Daoy (cell line): ENCODE data around the gene HTR3B. TPM values are rescaled to one million over a fixed set of nuclear protein-coding genes. Genes with fewer than 3 reads are reported as not detected.
"Not testable (repeated sequence)": the region's sequence is repeated elsewhere in the genome, so short reads cannot be mapped to it uniquely, and the experiment has no call there.

ENCODE experiments used
- DNase-seq: peaks from one replicate; pipeline ENCODE4 v3.0.0-alpha.2; 2015; ENCODE audit warnings: low read depth
- total RNA-seq: library from RNA; depleted of rRNA; stranded (reverse); fragments of >200 nt; shearing (Covaris generic); gene quantifications from 2 replicates; pipeline ENCODE4 v1.2.3, GENCODE V29; 2014; rRNA removed

HTR3B gene, protein sequence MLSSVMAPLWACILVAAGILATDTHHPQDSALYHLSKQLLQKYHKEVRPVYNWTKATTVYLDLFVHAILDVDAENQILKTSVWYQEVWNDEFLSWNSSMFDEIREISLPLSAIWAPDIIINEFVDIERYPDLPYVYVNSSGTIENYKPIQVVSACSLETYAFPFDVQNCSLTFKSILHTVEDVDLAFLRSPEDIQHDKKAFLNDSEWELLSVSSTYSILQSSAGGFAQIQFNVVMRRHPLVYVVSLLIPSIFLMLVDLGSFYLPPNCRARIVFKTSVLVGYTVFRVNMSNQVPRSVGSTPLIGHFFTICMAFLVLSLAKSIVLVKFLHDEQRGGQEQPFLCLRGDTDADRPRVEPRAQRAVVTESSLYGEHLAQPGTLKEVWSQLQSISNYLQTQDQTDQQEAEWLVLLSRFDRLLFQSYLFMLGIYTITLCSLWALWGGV
- total RNA-seq, result not detected in 2 replicates

DNA sequence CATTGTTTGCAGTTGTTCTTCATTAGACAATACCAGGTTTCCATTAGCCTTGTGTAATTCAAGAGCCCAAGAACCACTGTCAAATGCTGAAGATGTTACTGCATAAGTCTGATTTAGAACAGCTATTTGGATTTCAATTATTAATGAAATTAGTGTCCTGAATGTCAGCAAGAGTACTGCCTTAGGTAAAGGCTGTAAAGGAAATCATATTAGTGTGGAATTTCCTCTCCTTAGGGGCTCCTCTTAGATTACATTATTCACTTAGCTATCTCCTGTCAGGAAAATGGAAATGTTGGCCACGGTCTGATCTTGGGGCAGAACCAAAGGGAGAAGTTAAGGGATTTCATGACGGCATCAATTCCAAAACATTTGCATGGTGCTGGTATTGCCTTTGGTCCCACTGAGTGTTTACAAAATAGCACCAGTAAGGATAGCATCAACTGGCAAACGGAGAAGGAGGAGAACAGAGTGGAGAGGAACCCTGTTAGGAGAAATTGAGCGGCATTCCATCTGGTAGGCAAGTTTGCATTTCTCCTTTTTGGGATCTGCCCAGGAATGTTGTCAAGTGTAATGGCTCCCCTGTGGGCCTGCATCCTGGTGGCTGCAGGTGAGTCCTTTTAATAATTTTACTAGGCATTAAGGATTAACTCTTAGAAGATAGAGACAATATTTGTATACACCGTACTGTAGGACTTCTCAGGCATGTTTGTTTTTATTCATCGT lies at the start of gene HTR3B:
Gene HTR3B (plus strand): TSS at position 418 of the 723 bp plus-strand sequence. CDS start 138 bp downstream, at position 556.
- DNase-seq, result no peak

DNA sequence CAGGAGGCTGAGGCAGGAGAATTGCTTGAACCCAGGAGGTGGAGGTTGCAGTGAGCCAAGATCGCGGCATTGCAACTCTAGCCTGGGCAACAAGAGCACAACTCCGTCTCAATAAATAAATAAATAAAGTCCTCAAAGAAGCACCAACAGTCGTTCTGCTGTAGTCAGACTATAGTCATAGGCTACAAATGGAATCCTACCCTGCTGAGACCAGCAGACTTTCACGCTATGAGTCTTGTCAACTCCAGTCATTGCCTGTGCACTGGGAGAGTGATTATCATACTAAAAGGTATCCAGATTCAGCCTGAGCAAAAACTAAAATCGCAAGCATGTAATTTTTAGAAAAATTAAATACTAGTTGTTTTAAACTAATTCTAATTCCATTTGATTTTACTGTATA lies 48.8 kb upstream of the HTR3B start:
- DNase-seq, result no peak

DNA sequence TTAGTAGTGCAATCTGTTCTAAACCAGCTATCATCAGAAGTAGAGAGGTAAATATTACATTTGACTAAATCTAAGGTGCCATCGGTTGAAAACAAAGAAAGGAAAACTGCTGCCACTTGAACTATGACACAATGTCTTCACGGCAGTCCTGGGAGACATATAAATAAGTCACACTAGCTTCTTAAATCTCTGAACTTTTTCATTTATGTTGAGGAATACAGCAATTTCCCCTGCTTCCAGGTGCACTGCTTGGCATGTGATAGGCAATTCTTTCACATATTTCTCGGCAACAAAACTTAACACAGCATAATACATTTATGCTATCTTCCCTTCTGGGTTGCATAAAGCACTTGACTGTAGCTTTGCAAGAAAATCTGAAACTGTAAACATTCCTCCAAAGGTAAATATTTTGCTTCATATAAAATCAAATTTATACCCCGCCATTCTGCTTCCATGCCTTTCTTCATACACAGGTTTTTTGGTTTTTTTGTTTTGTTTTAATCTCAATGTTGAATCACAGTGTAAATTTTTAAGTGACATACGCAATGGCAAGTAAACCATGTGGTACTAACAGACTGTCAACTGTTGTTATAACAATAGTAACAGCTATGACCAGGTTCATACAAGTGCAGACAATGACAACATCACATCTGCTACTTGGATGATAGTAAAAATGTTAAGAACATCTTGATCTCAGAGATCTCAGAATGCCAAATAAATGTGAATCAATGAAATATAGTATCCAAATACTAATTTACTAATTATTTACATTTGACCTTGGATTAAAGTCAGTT lies 47.4 kb upstream of the HTR3B start:
- no peak for DNase-seq

DNA sequence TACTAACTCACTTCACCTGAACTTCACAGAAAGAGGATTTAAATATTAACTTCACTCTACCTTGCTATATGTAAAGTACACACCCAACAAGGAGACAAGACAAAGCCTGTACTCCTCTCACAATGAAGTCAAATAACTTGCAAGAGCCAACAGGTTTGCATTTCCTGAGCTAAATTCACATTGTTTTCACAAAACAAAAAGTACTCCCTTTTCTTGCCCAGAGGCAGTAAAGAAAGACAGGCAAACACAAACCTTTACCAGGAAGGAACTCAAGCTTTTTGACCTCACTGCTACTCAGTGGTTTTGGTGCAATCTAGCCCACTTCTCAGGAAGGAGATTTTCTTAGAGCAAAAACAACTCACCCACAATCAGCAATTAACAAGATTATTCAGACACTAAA lies 44.9 kb upstream of the HTR3B start:
- DNase-seq, result no peak

DNA sequence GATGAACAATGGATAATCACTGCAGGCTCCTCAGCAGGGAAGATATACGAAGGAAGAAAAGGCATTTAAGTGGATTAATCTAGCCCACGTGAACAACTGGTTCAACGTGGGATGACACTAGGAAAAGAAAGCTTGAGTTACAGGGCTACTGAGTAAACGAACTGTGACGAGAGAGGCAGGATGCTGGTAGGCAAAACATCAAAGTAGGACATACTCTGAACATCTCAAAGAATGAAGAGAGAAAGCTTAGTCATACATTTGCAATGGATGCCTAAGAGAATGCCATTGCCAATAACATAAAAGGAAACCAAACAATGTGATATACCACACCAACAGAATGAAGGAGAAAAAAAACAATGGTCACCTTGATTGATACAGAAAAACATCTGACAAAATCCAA lies 42.2 kb upstream of the HTR3B start:
- DNase-seq, result peak; percentile 4

DNA sequence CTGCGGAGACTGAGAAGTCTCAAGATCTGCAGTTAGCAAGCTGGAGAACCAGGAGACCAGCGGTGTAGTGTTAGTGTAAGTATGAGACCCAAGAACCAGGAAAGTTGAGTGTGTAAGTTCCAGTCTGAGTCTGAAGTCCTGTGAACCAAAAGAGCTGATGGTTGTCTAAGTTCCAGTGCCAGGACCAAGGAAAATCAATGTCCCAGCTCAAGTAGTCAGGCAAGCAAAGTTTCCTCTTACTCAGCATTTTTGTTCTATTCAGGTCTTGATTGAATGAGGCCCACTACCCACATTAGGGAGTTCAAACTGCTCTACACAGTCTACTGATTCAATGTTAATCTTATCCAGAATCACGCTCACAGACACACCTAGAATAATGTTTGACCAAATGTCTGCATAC lies 40.2 kb upstream of the HTR3B start:
- no peak for DNase-seq

DNA sequence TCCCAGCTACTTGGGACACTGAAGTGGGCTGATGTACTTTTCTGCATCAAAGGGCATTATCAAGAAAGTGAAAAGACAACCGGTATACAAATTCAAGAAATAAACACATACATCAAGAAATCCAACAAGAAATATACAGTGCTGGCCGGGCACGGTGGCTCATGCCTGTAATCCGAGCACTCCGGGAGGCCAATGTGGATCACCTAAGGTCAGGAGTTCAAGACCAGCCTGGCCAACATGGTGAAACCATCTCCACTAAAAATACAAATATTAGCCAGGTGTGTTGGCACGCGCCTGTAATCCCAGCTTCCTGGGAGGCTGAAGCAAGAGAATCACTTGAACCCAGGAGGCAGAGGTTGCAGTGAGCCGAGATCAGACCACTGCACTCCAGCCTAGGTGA lies 38.7 kb upstream of the HTR3B start:
- no peak for DNase-seq

DNA sequence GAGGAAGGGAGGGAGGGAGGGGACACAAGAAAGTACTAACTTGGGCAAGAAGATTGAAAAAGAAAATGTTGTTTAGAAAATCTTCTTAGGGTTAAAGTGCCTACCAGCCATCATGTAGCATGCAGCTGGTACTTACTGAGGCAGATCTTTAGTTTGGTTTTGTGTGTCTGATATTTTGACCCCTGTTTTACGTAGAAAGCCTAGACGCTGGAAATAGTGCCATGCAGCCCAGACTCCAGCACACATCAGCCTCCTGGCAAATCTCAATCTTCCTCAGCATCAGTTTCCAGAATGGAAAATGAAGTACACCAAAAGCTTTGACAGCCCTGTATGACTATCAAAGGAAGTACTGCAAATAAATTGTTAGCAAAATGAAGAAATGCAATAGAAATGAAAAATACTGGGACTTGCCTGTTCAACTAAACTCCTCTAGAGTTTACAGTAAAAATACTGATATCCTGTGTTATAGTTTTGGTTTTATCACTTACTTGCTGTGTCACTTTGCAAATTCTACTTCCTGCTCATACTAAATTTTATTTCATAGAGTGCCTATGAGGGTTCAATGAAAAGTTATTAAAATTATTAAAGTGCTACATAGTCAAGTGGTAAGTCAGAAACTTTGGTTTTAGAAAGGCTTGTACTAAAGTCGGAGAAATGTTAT lies 36.6 kb upstream of the HTR3B start:
- DNase-seq, result no peak

DNA sequence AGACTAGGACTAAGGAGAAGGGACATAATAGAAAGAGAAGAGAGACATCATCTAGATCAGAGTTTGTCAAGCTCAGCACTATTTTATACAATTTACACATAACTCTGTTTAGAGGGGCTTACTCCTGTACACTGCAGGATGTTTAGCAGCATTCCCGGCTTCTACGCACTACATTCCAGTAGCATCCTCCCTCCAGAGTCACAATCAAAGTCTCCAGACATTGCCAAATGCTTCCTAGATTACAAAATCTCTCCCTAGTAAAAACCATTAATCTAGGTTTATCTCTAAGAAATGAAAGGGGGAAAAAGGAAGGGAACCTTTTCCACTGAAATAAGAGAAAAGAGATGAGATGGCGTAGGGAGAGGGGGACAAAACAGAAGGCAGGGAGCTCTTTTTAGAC lies 33.3 kb upstream of the HTR3B start:
- DNase-seq, result no peak

DNA sequence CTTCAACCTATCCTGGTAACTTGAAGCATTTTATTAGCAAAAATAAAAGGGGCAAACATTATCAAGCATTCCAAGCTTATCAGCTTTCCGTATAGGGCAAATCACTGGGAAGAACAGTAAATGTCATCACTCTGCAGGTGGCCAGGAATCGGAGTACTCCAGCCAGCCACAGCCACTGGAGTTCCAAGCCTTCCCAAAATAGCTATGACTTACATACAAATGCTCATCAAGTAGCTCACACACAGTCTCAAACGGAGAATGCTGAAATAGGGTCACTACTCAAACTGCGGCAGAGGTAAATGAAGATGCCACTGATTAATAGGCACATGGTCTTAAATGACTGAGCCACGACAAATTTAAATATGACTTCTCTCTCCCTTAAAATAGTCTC lies 31.4 kb upstream of the HTR3B start:
- DNase-seq, result peak; percentile 5

DNA sequence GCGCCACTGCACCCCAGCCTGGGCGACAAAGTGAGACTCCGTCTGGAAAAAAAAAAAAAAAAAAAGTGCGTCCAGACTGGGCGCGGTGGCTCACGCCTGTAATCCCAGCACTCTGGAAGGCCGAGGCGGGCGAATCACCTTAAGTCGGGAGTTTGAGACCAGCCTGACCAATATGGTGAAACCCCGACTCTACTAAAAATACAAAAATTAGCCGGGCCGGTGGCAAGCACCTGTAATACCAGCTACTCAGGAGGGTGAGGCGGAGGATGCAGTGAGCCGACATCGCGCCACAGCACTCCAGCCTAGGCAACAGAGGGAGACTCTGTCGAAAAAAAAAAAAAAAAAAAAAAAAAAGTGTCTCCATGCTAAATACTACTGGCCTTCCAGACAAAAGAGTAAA lies 30.5 kb upstream of the HTR3B start:
- DNase-seq, result no peak

DNA sequence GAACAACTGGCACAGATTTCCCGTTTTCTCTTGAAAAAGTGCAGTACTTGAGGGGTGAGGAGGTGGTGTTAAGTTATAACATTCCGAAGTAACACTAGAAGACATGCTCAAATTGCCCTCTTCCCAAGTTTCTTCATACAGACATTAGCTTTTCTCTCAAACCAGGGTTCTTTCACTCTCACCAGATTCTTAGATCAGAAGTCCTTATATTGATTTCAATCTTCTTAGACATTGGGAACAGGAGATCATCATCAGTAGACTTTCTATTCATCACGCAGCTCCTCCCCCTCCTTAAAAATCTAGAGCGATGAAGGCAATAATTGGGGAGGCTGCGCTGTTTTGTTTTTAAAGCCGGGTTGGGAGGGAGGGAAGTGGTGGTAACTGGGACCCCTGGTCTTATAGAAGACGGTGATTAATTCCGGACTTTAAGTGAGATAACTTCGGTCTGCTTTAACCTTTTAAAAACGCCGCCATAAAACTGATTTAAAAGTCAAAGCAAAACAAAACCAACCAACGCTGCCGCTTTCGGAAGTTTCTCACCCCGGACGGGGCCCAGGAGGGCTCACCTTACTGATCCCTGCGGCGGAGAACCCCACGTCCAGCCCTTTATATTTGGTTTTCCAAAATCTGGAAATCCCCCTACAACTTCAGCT lies 29.9 kb upstream of the HTR3B start:
- no peak for DNase-seq

DNA sequence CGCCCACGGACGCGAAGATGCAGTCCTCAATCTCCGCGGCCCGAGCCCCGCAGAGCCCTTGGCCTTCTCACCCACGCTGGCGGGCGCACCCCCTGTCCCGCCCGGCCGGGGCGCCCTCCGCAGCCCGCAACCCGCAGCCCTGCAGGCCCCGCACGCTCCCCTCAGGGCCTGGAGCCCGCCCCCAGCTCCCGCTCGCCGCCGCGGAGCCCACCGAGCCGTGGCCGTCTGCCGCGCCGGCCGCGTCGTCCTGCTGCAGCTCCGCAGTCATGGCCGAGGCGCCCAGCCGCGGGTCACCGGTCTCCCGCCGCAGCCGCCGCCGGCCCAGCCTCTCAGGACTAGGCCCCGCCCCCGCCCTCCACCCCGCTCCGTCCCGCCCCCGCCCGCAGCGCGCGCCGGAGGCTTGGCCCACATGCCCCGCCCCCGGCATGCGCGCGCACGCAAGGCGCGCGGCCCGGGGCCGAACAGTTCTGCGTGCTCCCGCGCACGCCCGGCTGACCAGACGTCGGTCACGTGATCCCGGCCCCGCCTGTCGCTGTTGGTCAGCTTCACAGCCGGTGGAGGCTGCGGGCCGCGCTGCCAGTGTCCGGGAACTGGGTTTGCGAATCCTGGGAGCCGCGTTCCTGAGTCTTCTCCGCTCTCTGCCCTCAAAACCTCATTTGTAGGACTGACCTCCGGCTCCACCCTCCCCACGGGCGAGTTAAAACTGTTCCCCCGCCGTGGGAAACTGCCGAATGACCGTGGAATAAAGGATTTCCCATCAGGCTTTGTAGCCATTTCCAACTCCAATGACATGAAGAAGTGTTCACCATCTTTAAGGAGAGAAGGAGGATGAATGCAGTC lies 29.1 kb upstream of the HTR3B start, which contains the start of gene USP28:
Gene USP28 (minus strand): TSS at position 339 of the 840 bp plus-strand sequence. CDS start 71 bp downstream, at position 268.
- peak; percentile 97 for DNase-seq

DNA sequence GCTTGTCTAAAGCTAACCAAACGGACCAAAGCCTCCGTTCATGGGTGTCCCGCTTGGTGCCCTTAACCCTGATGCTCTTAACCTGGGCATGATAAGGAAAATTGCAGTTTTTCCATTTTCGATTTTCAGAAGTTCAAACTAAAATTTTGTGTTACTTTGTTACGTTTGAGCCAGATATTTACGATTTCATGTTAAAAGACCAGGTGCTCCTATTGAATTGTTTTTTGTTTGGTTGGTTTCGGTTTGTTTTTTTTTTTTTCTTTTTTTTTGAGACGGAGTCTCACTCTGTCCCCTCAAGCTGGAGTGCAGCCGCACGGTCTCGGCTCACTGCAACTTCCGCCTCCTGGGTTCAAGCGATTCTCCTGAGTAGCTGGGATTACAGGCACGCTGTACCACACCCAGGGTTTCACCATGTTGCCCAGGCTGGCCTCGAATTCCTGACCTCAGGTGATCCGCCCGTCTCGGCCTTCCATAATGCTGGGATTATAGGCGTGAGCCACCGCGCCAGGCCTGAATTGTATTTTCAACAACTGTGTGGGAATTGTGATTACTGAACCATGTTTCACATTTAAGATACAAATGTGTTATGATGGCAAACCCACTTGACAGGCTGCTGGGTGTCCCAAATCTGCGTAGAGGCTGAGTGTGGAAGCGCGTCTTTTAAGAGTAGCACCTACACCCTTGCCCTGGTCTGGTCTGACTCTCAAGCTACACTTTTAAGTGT lies 28.4 kb upstream of the HTR3B start:
- no peak for DNase-seq

DNA sequence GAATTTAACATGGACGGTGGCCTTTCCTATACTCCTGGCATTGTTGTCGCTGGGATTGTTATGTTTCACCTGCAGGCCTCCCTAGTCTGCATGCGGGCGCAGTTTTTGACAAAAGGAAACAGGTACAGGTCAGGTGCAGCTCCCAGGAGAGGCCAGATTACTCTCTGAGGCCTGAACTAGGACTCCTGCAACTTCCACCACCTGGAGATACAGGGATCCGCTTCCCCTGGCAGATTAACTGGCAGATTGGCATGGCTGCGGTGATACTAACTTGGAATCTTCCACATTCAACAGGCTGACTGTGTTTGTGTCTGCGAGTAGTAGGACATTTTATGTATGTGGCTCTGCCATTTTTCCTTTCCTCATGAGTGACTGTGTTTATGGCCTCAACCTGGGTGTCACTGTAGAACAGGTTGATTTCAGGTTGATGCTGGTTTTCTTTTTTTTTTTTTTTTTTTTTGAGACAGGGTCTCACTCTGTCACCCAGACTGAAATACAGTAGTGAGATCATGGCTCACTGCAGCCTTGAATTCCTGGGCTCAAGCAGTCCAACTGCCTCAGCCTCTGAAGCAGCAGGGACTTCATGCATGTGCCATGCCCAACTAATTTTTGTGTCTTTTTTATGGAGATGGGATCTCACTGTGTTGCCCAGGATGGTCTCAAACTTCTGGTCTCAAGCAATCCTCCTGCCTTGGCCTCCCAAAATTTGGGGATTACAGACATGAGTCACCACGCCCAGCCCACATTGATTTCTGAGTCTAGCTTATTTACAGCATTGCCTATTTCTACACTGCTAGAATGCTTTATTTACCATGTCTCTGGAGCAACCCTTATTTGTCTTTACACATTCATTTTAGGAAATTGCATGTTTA lies 27.6 kb upstream of the HTR3B start:
- no peak for DNase-seq

DNA sequence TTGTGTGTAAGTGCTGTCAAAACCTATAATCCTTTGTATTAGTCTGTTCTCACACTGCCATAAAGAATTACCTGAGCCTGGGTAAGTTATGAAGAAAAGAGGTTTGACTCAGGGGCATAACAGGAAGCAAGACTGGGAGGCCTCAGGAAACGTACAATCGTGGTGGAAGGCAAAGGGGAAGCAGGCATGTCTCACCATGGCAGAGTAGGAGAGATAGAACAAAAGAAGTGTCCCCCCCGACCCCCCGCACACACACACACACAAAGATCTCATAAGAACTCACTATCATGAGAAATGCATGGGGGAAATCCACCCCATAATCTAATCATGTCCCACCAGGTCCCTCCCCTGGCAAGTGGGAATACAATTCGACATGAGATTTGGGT lies 26.9 kb upstream of the HTR3B start:
- no peak for DNase-seq

DNA sequence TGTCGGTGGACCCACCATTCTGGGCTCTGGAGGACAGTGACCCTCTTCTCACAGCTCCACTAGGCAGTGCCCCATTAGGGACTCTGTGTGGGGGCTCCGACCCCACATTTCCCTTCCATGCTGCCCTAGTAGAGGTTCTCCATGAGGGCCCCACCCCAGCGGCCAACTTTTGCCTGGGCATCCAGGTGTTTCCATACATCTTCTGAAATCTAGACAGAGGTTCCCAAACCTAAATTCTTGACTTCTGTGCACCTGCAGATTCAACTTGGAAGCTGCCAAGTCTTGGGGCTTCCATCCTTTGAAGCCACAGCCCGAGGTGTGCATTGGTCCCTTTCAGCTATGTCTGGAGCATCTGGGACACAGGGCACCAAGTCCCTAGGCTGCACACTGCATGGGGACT lies 25.1 kb upstream of the HTR3B start:
- DNase-seq, result not testable (repeated sequence)

DNA sequence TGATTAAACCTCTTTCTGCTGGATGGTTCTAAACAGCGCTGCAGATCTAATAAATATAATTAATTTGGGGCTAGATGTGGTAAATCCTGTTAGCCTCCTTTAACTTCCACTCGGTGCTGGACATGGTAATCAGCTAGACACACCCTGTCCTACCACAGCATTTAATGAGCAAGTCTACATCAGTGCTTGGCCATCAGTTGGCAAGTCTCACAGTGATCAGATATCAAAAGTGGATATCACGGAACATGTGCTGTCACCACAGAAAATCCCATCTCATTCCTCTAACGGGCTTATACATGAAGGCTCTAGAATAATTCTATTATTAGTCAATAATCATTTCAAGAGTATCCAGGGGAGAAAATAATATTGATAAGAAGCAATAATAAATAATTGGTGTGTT lies 23.6 kb upstream of the HTR3B start:
- DNase-seq, result no peak

DNA sequence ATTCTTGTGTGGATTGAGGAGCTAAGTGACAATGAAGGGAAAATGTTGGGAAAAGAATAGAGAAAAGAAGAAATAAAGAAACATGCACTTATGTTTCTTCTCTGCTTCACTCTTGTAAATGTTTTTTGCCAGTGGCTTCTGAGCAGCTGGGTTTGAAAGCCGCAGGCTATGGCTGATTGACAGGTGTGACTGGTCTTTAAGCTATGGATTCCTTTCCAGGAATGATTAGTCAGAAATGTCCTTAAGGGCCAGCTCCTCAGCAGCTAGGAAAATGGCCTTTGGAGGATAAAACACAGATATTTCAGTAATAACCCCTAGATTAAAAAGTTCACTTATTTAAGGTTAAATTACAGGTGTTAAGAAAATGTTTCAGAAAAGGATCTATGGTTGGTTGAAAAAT lies 22.7 kb upstream of the HTR3B start:
- no peak for DNase-seq
